Neural progenitor cell (in vitro differentiated cells): ENCODE data around the gene BPIFA1.

Source experiments
- CTCF ChIP-seq: fragments of 200-600 bp; sonication (generic); IDR thresholded peaks from 2 replicates; pipeline ENCODE4 v1.5.1; 2017; ENCODE audit warnings: antibody characterized with exemption, mild to moderate bottlenecking
- EZH2phosphoT487 ChIP-seq: fragments of 200-600 bp; sonication (generic); IDR thresholded peaks from 2 replicates; pipeline ENCODE4 v1.6.1; 2017; ENCODE audit warnings: antibody characterized with exemption

- TF ChIP-seq CTCF (no peak), EZH2phosphoT487 (no peak)
These were observed 40.1 kb downstream of the BPIFA1 start for GRCh38 chr20:33275871-33276270.
